ENCODE data around the gene ZNF48. TPM values are rescaled to one million over a fixed set of nuclear protein-coding genes. Genes with fewer than 3 reads are reported as not detected.

Gene ZNF48
- total and polyA plus RNA-seq, 12 donors: 2.2 to 8.0 (median 5.4) TPM

GRCh38 chr16:30439720-30440348 is 44.6 kb downstream of the ZNF48 start:
- DNase-seq (no peak), ATAC-seq (no peak)
- Histone ChIP-seq H3K36me3 (peaks cover 0 to 22% (median 10%) of the 10 kb centered on the region in 9 donors), H3K9me3 (no peaks in the 10 kb centered on the region), H3K4me1 (peaks cover 0 to 22% (median 14%) of the 10 kb centered on the region in 9 donors), H3K4me3 (no peak overlapping the region), H3K27me3 (no peaks in the 10 kb centered on the region), H3K27ac (no peak overlapping the region)
- no peak for TF ChIP-seq CTCF (IDR thresholded peaks at IDR 0.05)
- 82 to 90% methylated on average over 6 of the region's 6 CpGs for WGBS, 2 donors
- intact Hi-C loops (cut with DNase I): loop anchor here in 8 of 10 donors (5.0 to 10.0 kb wide), 7 partner anchors 45 to 195 kb away; partner anchors contain the start of genes ZNF768 (in 2 of the 8) and ZNF688 (in 1 of the 8)

- no peak for TF ChIP-seq CTCF (IDR thresholded peaks at IDR 0.05)
- no peak overlapping the region for H3K27ac ChIP-seq
- intact Hi-C loops (cut with DNase I): loop anchor here in 6 of 10 donors (2.0 to 10.0 kb wide), 6 partner anchors 81 to 191 kb away; partner anchors contain the start of genes ZNF768 (in 3 of the 6) and ZNF688 (in 1 of the 6)
- DNase-seq (no peak), ATAC-seq (no peak)
- peaks cover 0 to 22% (median 10%) of the 10 kb centered on the region in 9 donors for H3K36me3 ChIP-seq
- 86 to 91% methylated on average over 2 of the region's 2 CpGs for WGBS, 2 donors
- H3K4me1 ChIP-seq: peaks cover 2 to 33% (median 18%) of the 10 kb centered on the region in 9 donors
- no peaks in the 10 kb centered on the region for H3K27me3 ChIP-seq
- H3K4me3 ChIP-seq: peak overlapping the region in 1 of 10 donors; percentile 98
- H3K9me3 ChIP-seq: no peaks in the 10 kb centered on the region
Measured at GRCh38 chr16:30443631-30444030, 48.4 kb downstream of the ZNF48 start.

- Histone ChIP-seq H3K27ac (peak overlapping the region in 8 of 10 donors; percentile 92 to 100 (median 96)), H3K4me1 (peaks cover 2 to 33% (median 18%) of the 10 kb centered on the region in 9 donors), H3K4me3 (peak overlapping the region; percentile 70 to 98 (median 80)), H3K27me3 (no peaks in the 10 kb centered on the region), H3K36me3 (peaks cover 0 to 22% (median 10%) of the 10 kb centered on the region in 9 donors), H3K9me3 (no peaks in the 10 kb centered on the region)
- TF ChIP-seq CTCF (IDR thresholded peaks at IDR 0.05): no peak
- ATAC-seq: no peak
- DNase-seq: no peak
- 95% methylated on average over 29 of the region's 29 CpGs for WGBS, 2 donors
- intact Hi-C loops (cut with DNase I): loop anchor here in 7 of 10 donors (2.0 to 10.0 kb wide), 8 partner anchors 80 to 248 kb away; partner anchors contain the start of genes ZNF768 (in 6 of the 7), ZNF688 (in 1 of the 7) and ZNF785 (in 1 of the 7)
Measured at GRCh38 chr16:30444231-30445148, 49.3 kb downstream of the ZNF48 start.

- peak overlapping the region; percentile 70 to 98 (median 80) for H3K4me3 ChIP-seq
- H3K36me3 ChIP-seq: peaks cover 0 to 22% (median 10%) of the 10 kb centered on the region in 9 donors
- no peaks in the 10 kb centered on the region for H3K27me3 ChIP-seq
- WGBS, 2 donors: 31 to 33% methylated on average over 11 of the region's 11 CpGs
- intact Hi-C loops (cut with DNase I): loop anchor here in 7 of 10 donors (2.0 to 10.0 kb wide), 8 partner anchors 80 to 247 kb away; partner anchors contain the start of genes ZNF768 (in 5 of the 7), ZNF688 (in 1 of the 7) and ZNF785 (in 1 of the 7)
- TF ChIP-seq CTCF (IDR thresholded peaks at IDR 0.05): no peak
- H3K27ac ChIP-seq: peak overlapping the region; percentile 69 to 100 (median 96)
- DNase-seq (no peak), ATAC-seq (no peak)
- H3K9me3 ChIP-seq: no peaks in the 10 kb centered on the region
- peaks cover 2 to 36% (median 18%) of the 10 kb centered on the region in 9 donors for H3K4me1 ChIP-seq
Measured at GRCh38 chr16:30445149-30445407, 49.9 kb downstream of the ZNF48 start.
